HepG2 (cell line): Measurements from ENCODE around the gene MICAL3. TPM values are rescaled to one million over a fixed set of nuclear protein-coding genes. Genes with fewer than 3 reads are reported as not detected.

Source experiments
- ATF2 ChIP-seq: sonication (generic); formaldehyde crosslinking; IDR thresholded peaks from 2 replicates; pipeline ENCODE4 v1.4.0; 2020; ENCODE audit warnings: missing genetic modification reagents
- CBX1 ChIP-seq: IDR thresholded peaks from one replicate; pipeline ENCODE4 v1.6.1; 2016; ENCODE audit warnings: antibody characterized with exemption, low read depth
- MYPOP ChIP-seq: sonication (generic); formaldehyde crosslinking; IDR thresholded peaks from 2 replicates; pipeline ENCODE4 v1.8.1; 2023; ENCODE audit warnings: mild to moderate bottlenecking, moderate library complexity, missing genetic modification reagents
- PLRG1 ChIP-seq: fragments of 450-650 bp; conservative IDR thresholded peaks from 2 replicates; pipeline ENCODE4 v1.6.1; 2016
- RARA ChIP-seq: IDR thresholded peaks from 2 replicates; pipeline ENCODE4 v1.6.1; 2016; ENCODE audit warnings: missing genetic modification reagents, missing compliant biosample characterization
- TGIF2 ChIP-seq: IDR thresholded peaks from 2 replicates; pipeline ENCODE4 v1.6.1; 2016; ENCODE audit warnings: control low read depth, missing compliant biosample characterization
- THRA ChIP-seq: sonication (generic); formaldehyde crosslinking; IDR thresholded peaks from 2 replicates; pipeline ENCODE4 v1.4.0; 2020; ENCODE audit warnings: missing genetic modification reagents, borderline replicate concordance
- ZBTB14 ChIP-seq: sonication (generic); formaldehyde crosslinking; IDR thresholded peaks from 2 replicates; pipeline ENCODE4 v1.4.0; 2020; ENCODE audit warnings: missing genetic modification reagents
- ZNF12 ChIP-seq: sonication (generic); formaldehyde crosslinking; IDR thresholded peaks from 2 replicates; pipeline ENCODE4 v1.5.0; 2020; ENCODE audit warnings: missing genetic modification reagents
- ZNF318 ChIP-seq: sonication (generic); formaldehyde crosslinking; IDR thresholded peaks from 2 replicates; pipeline ENCODE4 v1.4.0; 2020; ENCODE audit warnings: mild to moderate bottlenecking, missing genetic modification reagents
- ZNF572 ChIP-seq: sonication (generic); formaldehyde crosslinking; IDR thresholded peaks from 2 replicates; pipeline ENCODE4 v1.5.1; 2020; ENCODE audit warnings: mild to moderate bottlenecking, missing genetic modification reagents
- ZNF674 ChIP-seq: sonication (generic); formaldehyde crosslinking; IDR thresholded peaks from 2 replicates; pipeline ENCODE4 v1.5.0; 2020; ENCODE audit warnings: low read depth, mild to moderate bottlenecking, missing genetic modification reagents
- polyA plus RNA-seq, 8 experiments: library from polyadenylated mRNA; depleted of rRNA in 3 of 8; stranded (reverse) in 7 of 8; unstranded in 1 of 8; fragments of >200 nt; fragmentation: Illumina TruSeq in 4 of 8; extraction: Trizol in 4 of 8; gene quantifications; 2 replicates each; pipeline versions ENCODE4 v1.2.1 to v1.2.3, GENCODE V29; 2011 to 2016; ENCODE audit warnings: low read depth in 4 of 8, missing spikeins in 1 of 8, mixed read lengths in 1 of 8; ENCODE audit not compliant: insufficient read depth in 1 of 8
- total RNA-seq, 5 experiments: library from RNA; depleted of rRNA; stranded (reverse); fragments of >200 nt; fragmentation: Illumina TruSeq; extraction: Trizol; gene quantifications; 2 replicates each; pipeline ENCODE4 v1.2.3, GENCODE V29; 2016; ENCODE audit warnings: low read depth in 1 of 5
- TF ChIP-seq, protein P1 (sequence below): sonication (generic); formaldehyde crosslinking; IDR thresholded peaks from 2 replicates; pipeline ENCODE4 v1.5.0; 2020; ENCODE audit warnings: missing genetic modification reagents

The MICAL3 gene
- total and polyA plus RNA-seq, 2 of the 13 experiments (the other 11 are each of a cell fraction or from before 2014, with no cell fraction given), result 5.3 to 12.5 TPM

- no peak for TF ChIP-seq ZNF318 (CRISPR knock-in tag)
- TF ChIP-seq PLRG1, result no peak
- TF ChIP-seq MYPOP, result peak; percentile 64
- TF ChIP-seq ZBTB14 (CRISPR knock-in tag), result no peak
- no peak for TF ChIP-seq ZNF12 (CRISPR knock-in tag)
- peak; percentile 40; the same call in 1 of the 2 replicates for TF ChIP-seq TGIF2
- TF ChIP-seq ZNF572 (CRISPR knock-in tag), result no peak
- TF ChIP-seq, protein P1, sequence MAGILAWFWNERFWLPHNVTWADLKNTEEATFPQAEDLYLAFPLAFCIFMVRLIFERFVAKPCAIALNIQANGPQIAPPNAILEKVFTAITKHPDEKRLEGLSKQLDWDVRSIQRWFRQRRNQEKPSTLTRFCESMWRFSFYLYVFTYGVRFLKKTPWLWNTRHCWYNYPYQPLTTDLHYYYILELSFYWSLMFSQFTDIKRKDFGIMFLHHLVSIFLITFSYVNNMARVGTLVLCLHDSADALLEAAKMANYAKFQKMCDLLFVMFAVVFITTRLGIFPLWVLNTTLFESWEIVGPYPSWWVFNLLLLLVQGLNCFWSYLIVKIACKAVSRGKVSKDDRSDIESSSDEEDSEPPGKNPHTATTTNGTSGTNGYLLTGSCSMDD (CRISPR knock-in tag), result no peak
- TF ChIP-seq RARA (CRISPR knock-in tag), result peak; percentile 80
- peak; percentile 73; the same call in 1 of the 2 replicates for TF ChIP-seq ATF2 (CRISPR knock-in tag)
- 0 out of 2 replicates have a peak, but pooled peaks have one; percentile 41 for TF ChIP-seq THRA (CRISPR knock-in tag)
- no peak for TF ChIP-seq ZNF674 (CRISPR knock-in tag)
- TF ChIP-seq CBX1, result no peak
Observed at GRCh38 chr22:18044548-18045271, 20.3 kb upstream of the MICAL3 start (continued).
